Fibroblast of lung (primary cell): ENCODE measurements around the gene GNAT1. TPM values are rescaled to one million over a fixed set of nuclear protein-coding genes. Genes with fewer than 3 reads are reported as not detected.

Experiments used
- DNase-seq, 2 donors: peaks; one replicate each; pipeline versions ENCODE4 v3.0.0 to v3.0.0-alpha.2; 2010; ENCODE audit warnings: low read depth in 2 of 2
- H2AFZ ChIP-seq: 2 replicates; pipeline ENCODE4 v1.5.1; 2012; ENCODE audit warnings: low read length, control low read depth, inconsistent platforms
- H3K27ac ChIP-seq: 2 replicates; pipeline ENCODE4 v1.5.1; 2011; ENCODE audit warnings: low read length, control low read depth; ENCODE audit not compliant: insufficient read depth
- H3K27me3 ChIP-seq: 2 replicates; pipeline ENCODE4 v1.5.1; 2011; ENCODE audit warnings: mild to moderate bottlenecking, low read length; ENCODE audit not compliant: control insufficient read depth, insufficient read depth
- H3K36me3 ChIP-seq: 2 replicates; pipeline ENCODE4 v1.5.1; 2011; ENCODE audit warnings: low read length; ENCODE audit not compliant: control insufficient read depth, insufficient read depth
- H3K4me1 ChIP-seq: 2 replicates; pipeline ENCODE4 v1.5.1; 2011; ENCODE audit warnings: low read length; ENCODE audit not compliant: control insufficient read depth, insufficient read depth; ENCODE audit errors: extremely low read depth
- H3K4me2 ChIP-seq: 2 replicates; pipeline ENCODE4 v1.5.1; 2011; ENCODE audit warnings: low read length, control low read depth; ENCODE audit not compliant: insufficient read depth; ENCODE audit errors: extremely low read depth
- H3K4me3 ChIP-seq, 4 experiments: fragments of 200-600 bp in 1 of 4; sonication (generic) in 1 of 4; replicated peaks in 1 of 4; 2 replicates each; pipeline ENCODE4 v1.5.1; 2011 to 2016; ENCODE audit warnings: low read length in 4 of 4, low read depth in 3 of 4, mild to moderate bottlenecking in 3 of 4, control low read depth in 2 of 4, inconsistent platforms in 1 of 4, mixed read lengths in 1 of 4; ENCODE audit not compliant: insufficient read depth in 1 of 4; ENCODE audit errors: control extremely low read depth in 1 of 4
- H3K79me2 ChIP-seq: 2 replicates; pipeline ENCODE4 v1.5.1; 2012; ENCODE audit warnings: mild to moderate bottlenecking, low read length, inconsistent platforms; ENCODE audit not compliant: control insufficient read depth, insufficient read depth
- H3K9ac ChIP-seq: 2 replicates; pipeline ENCODE4 v1.5.1; 2011; ENCODE audit warnings: mild to moderate bottlenecking, low read length, control low read depth; ENCODE audit not compliant: insufficient read depth
- H3K9me3 ChIP-seq: 2 replicates; pipeline ENCODE4 v1.5.1; 2012; ENCODE audit warnings: low read depth, low read length; ENCODE audit not compliant: control insufficient read depth, insufficient read depth
- H4K20me1 ChIP-seq: 2 replicates; pipeline ENCODE4 v1.5.1; 2011; ENCODE audit warnings: low read length; ENCODE audit not compliant: control insufficient read depth, insufficient read depth; ENCODE audit errors: extremely low read depth
- EZH2 ChIP-seq: IDR thresholded peaks from 2 replicates; pipeline ENCODE4 v1.5.1; 2012; ENCODE audit warnings: low read length, control low read depth, mild to moderate bottlenecking; ENCODE audit errors: missing control alignments
- polyA plus RNA-seq, 2 donors: library from polyadenylated mRNA; depleted of rRNA in 1 of 2; stranded (reverse) in 1 of 2; unstranded in 1 of 2; fragments of >200 nt; gene quantifications; 2 replicates each; pipeline ENCODE4 v1.2.1, GENCODE V29; 2011 to 2012; ENCODE audit warnings: missing spikeins in 1 of 2
- total RNA-seq: library from RNA; depleted of rRNA; stranded (reverse); fragments of >200 nt; gene quantifications from 2 replicates; pipeline ENCODE4 v1.2.1, GENCODE V29; 2014
- TF ChIP-seq, protein P1 (sequence below), 2 donors: IDR thresholded peaks in 1 of 2; conservative IDR thresholded peaks in 1 of 2; 1 replicate in 1 of 2; 2 replicates in 1 of 2; pipeline ENCODE4 v1.5.1; 2011 to 2012; ENCODE audit warnings: low read length in 2 of 2, control low read depth in 1 of 2, inconsistent platforms in 1 of 2, low read depth in 1 of 2, mild to moderate bottlenecking in 1 of 2

Gene GNAT1
- total and polyA plus RNA-seq, 2 donors (not counting 1 experiment from before 2014, with no cell fraction given), result not detected

DNA sequence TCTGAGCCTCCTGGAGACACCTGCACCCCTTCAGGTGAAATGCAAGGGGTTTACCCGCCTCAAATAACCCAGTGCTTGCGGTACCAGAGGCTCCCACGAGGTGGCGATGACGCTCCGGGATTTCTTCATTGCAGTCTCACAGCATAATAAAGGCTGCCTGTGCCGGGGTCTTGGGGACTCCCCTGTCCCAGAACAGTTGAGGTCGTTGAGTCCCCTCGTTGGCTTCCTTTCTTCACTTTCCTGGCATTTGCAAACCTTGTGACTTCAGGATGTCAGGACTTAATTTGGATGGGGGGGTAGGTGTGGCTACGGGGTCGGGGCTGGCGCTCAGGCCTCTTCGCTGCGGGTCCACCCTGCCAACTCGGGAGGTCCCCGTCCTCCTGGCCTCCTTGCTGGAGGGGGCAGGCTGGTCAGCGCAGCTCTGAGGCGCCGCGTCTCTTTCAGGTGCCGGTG lies 1.3 kb downstream of the GNAT1 start:
- no peaks in the 10 kb centered on the region for H3K79me2 ChIP-seq
- H2AFZ ChIP-seq, result no peak overlapping the region

DNA sequence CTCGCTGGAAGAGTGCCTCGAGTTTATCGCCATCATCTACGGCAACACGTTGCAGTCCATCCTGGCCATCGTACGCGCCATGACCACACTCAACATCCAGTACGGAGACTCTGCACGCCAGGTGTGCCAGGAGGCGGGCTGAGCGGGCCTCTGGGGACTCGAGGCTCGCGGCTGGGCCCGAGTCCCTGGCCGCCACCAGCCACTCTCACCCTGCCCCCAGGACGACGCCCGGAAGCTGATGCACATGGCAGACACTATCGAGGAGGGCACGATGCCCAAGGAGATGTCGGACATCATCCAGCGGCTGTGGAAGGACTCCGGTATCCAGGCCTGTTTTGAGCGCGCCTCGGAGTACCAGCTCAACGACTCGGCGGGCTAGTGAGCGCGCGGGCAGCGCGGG lies 1.9 kb downstream of the GNAT1 start:
- Histone ChIP-seq H3K4me3 (no peak overlapping the region), H3K27ac (no peak overlapping the region), H3K27me3 (peaks cover 16% of the 10 kb centered on the region), H2AFZ (no peak overlapping the region), H3K36me3 (no peaks in the 10 kb centered on the region), H3K4me1 (no peaks in the 10 kb centered on the region), H3K9me3 (no peaks in the 10 kb centered on the region), H4K20me1 (no peaks in the 10 kb centered on the region), H3K4me2 (no peak overlapping the region), H3K9ac (no peak overlapping the region), H3K79me2 (no peaks in the 10 kb centered on the region)
- no peak for TF ChIP-seq EZH2
- TF ChIP-seq, protein P1, sequence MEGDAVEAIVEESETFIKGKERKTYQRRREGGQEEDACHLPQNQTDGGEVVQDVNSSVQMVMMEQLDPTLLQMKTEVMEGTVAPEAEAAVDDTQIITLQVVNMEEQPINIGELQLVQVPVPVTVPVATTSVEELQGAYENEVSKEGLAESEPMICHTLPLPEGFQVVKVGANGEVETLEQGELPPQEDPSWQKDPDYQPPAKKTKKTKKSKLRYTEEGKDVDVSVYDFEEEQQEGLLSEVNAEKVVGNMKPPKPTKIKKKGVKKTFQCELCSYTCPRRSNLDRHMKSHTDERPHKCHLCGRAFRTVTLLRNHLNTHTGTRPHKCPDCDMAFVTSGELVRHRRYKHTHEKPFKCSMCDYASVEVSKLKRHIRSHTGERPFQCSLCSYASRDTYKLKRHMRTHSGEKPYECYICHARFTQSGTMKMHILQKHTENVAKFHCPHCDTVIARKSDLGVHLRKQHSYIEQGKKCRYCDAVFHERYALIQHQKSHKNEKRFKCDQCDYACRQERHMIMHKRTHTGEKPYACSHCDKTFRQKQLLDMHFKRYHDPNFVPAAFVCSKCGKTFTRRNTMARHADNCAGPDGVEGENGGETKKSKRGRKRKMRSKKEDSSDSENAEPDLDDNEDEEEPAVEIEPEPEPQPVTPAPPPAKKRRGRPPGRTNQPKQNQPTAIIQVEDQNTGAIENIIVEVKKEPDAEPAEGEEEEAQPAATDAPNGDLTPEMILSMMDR (conservative IDR thresholded peaks at IDR 0.05 in 1 of 2, IDR thresholded peaks at IDR 0.05 in 1 of 2; ENCODE audit: low read depth in 1 of 2, low read length in 2 of 2), result no peak
- DNase-seq, result no peak

More for the DNA sequence above, 1.3 kb downstream of the GNAT1 start:
- peaks cover 16% of the 10 kb centered on the region for H3K27me3 ChIP-seq
- H3K4me1 ChIP-seq, result no peaks in the 10 kb centered on the region
- H4K20me1 ChIP-seq, result no peaks in the 10 kb centered on the region
- H3K4me3 ChIP-seq, result no peak overlapping the region
- H3K9me3 ChIP-seq, result no peaks in the 10 kb centered on the region
- no peak overlapping the region for H3K27ac ChIP-seq
- H3K9ac ChIP-seq, result no peak overlapping the region
- H3K36me3 ChIP-seq, result no peaks in the 10 kb centered on the region
- no peak overlapping the region for H3K4me2 ChIP-seq
- DNase-seq, result peak; percentile 26 to 55
- TF ChIP-seq, protein P1 (conservative IDR thresholded peaks at IDR 0.05 in 1 of 2, IDR thresholded peaks at IDR 0.05 in 1 of 2; ENCODE audit: low read depth in 1 of 2, low read length in 2 of 2), result peak; percentile 93 to 97
- peak; percentile 45 for TF ChIP-seq EZH2

DNA sequence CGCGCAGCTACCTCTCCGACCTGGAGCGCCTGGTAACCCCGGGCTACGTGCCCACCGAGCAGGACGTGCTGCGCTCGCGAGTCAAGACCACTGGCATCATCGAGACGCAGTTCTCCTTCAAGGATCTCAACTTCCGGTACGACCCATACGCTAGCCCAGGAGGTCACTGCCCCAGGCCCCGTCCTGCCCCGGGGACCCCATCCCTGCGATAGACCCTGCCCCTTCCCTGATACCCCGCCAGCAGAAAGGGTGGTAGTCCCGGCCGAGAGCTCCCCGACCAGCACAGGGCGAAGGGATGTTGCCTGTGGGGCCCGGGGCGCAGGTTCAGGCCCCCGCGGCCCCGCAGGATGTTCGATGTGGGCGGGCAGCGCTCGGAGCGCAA lies 2.3 kb downstream of the GNAT1 start:
- H3K9ac ChIP-seq, result no peak overlapping the region
- H3K27ac ChIP-seq, result no peak overlapping the region
- no peaks in the 10 kb centered on the region for H3K79me2 ChIP-seq
- peaks cover 16% of the 10 kb centered on the region for H3K27me3 ChIP-seq
- no peaks in the 10 kb centered on the region for H3K36me3 ChIP-seq
- no peaks in the 10 kb centered on the region for H3K4me1 ChIP-seq
- no peaks in the 10 kb centered on the region for H3K9me3 ChIP-seq
- H3K4me2 ChIP-seq, result no peak overlapping the region
- DNase-seq, result no peak
- no peak overlapping the region for H2AFZ ChIP-seq
- no peak for TF ChIP-seq EZH2
- TF ChIP-seq, protein P1 (conservative IDR thresholded peaks at IDR 0.05 in 1 of 2, IDR thresholded peaks at IDR 0.05 in 1 of 2; ENCODE audit: low read depth in 1 of 2, low read length in 2 of 2), result no peak
- no peaks in the 10 kb centered on the region for H4K20me1 ChIP-seq
- H3K4me3 ChIP-seq, result no peak overlapping the region
